ENCODE measurements around the gene FOXP4.

Gene FOXP4

GRCh38 chr6:41583565-41583964 is 37.4 kb downstream of the FOXP4 start:
- no peak for DNase-seq (ENCODE audit: low spot score)

GRCh38 chr6:41584205-41584604 is 38.0 kb downstream of the FOXP4 start:
- DNase-seq (ENCODE audit: low spot score): no peak

- DNase-seq (ENCODE audit: low spot score): no peak
Measured at GRCh38 chr6:41584668-41585205, 38.6 kb downstream of the FOXP4 start.

- no peak for DNase-seq (ENCODE audit: low spot score)
Measured at GRCh38 chr6:41585605-41586004, 39.4 kb downstream of the FOXP4 start.

- DNase-seq (ENCODE audit: low spot score): no peak
Measured at GRCh38 chr6:41586252-41587007, 40.2 kb downstream of the FOXP4 start.

GRCh38 chr6:41587131-41587879 is 41.1 kb downstream of the FOXP4 start:
- no peak for DNase-seq (ENCODE audit: low spot score)

GRCh38 chr6:41588111-41588510 is 41.9 kb downstream of the FOXP4 start:
- no peak for DNase-seq (ENCODE audit: low spot score)

GRCh38 chr6:41589223-41589622 is 43.0 kb downstream of the FOXP4 start:
- DNase-seq (ENCODE audit: low spot score): no peak

GRCh38 chr6:41589636-41590622 is 43.7 kb downstream of the FOXP4 start:
- no peak for DNase-seq (ENCODE audit: low spot score)

- DNase-seq (ENCODE audit: low spot score): no peak
Measured at GRCh38 chr6:41591122-41591521, 44.9 kb downstream of the FOXP4 start.

- DNase-seq (ENCODE audit: low spot score): peak; percentile 88
Measured at GRCh38 chr6:41591859-41592502, 45.8 kb downstream of the FOXP4 start.

- DNase-seq (ENCODE audit: low spot score): no peak
Measured at GRCh38 chr6:41593406-41593805, 47.2 kb downstream of the FOXP4 start.

- no peak for DNase-seq (ENCODE audit: low spot score)
Measured at GRCh38 chr6:41593839-41594238, 47.7 kb downstream of the FOXP4 start.

GRCh38 chr6:41594326-41594725 is 48.1 kb downstream of the FOXP4 start:
- DNase-seq (ENCODE audit: low spot score): peak; percentile 87

GRCh38 chr6:41594766-41595165 is 48.6 kb downstream of the FOXP4 start:
- no peak for DNase-seq (ENCODE audit: low spot score)

GRCh38 chr6:41595166-41595565 is 49.0 kb downstream of the FOXP4 start:
- DNase-seq (ENCODE audit: low spot score): no peak

GRCh38 chr6:41596096-41596685 is 50.0 kb downstream of the FOXP4 start:
- DNase-seq (ENCODE audit: low spot score): no peak

GRCh38 chr6:41596807-41597206 is 50.6 kb downstream of the FOXP4 start:
- DNase-seq (ENCODE audit: low spot score): no peak

- DNase-seq (ENCODE audit: low spot score): no peak
Measured at GRCh38 chr6:41597246-41598000, 51.2 kb downstream of the FOXP4 start.

- no peak for DNase-seq (ENCODE audit: low spot score)
Measured at GRCh38 chr6:41598670-41599014, 52.5 kb downstream of the FOXP4 start.

Measured in AG20443 (cell line).